Measurements from ENCODE around the gene ZSCAN26.
"Not testable (repeated sequence)": the region's sequence is repeated elsewhere in the genome, so short reads cannot be mapped to it uniquely, and the experiment has no call there.

ZSCAN26 gene

GRCh38 chr6:28257042-28257441 lies 9.9 kb upstream of the ZSCAN26 start:
- no peak for DNase-seq

GRCh38 chr6:28258877-28259777 lies 7.8 kb upstream of the ZSCAN26 start, which contains the start of gene NKAPL:
TSS of gene NKAPL (plus strand) at chr6:28259297. CDS start at chr6:28259372, 75 bp downstream.
- DNase-seq = no peak

- no peak for DNase-seq
Observed at GRCh38 chr6:28263922-28264321, 3.0 kb upstream of the ZSCAN26 start.

- DNase-seq = no peak
Observed at GRCh38 chr6:28264834-28265401, 2.0 kb upstream of the ZSCAN26 start.

GRCh38 chr6:28266563-28266961 lies 381 bp upstream of the ZSCAN26 start:
- no peak for DNase-seq

GRCh38 chr6:28267695-28268059 lies 734 bp downstream of the ZSCAN26 start:
- DNase-seq = no peak

GRCh38 chr6:28269492-28269891 lies 2.5 kb downstream of the ZSCAN26 start:
- DNase-seq = peak; percentile 55 to 63

- no peak for DNase-seq
Observed at GRCh38 chr6:28274888-28275287, 7.9 kb downstream of the ZSCAN26 start.

- no peak for DNase-seq
Observed at GRCh38 chr6:28277746-28278145, 10.8 kb downstream of the ZSCAN26 start.

GRCh38 chr6:28280595-28281287 lies 13.8 kb downstream of the ZSCAN26 start:
- DNase-seq = peak in 1 of 2 experiments; percentile 39

- DNase-seq = peak; percentile 81 to 84
Observed at GRCh38 chr6:28281288-28282064, 14.5 kb downstream of the ZSCAN26 start, which contains the start of gene PGBD1. TSS of gene PGBD1 (plus strand) at chr6:28281572. CDS start at chr6:28283814, 2,242 bp downstream.

- no peak for DNase-seq
Observed at GRCh38 chr6:28282926-28283325, 16.0 kb downstream of the ZSCAN26 start.

GRCh38 chr6:28291573-28291972 lies 24.6 kb downstream of the ZSCAN26 start:
- DNase-seq = no peak

GRCh38 chr6:28295326-28295725 lies 28.4 kb downstream of the ZSCAN26 start:
- DNase-seq = no peak

GRCh38 chr6:28296520-28297060 lies 29.6 kb downstream of the ZSCAN26 start:
- DNase-seq = no peak

GRCh38 chr6:28303570-28303969 lies 36.6 kb downstream of the ZSCAN26 start:
- DNase-seq = no peak

GRCh38 chr6:28306363-28306762 lies 39.4 kb downstream of the ZSCAN26 start:
- DNase-seq = not testable (repeated sequence)

- DNase-seq = no peak
Observed at GRCh38 chr6:28311139-28311823, 44.3 kb downstream of the ZSCAN26 start.

GRCh38 chr6:28312939-28313338 lies 46.0 kb downstream of the ZSCAN26 start:
- DNase-seq = no peak

GRCh38 chr6:28315628-28316027 lies 48.7 kb downstream of the ZSCAN26 start:
- DNase-seq = no peak

GRCh38 chr6:28317866-28318265 lies 50.9 kb downstream of the ZSCAN26 start:
- not testable (repeated sequence) for DNase-seq

- DNase-seq = no peak
Observed at GRCh38 chr6:28322661-28323060, 55.7 kb downstream of the ZSCAN26 start.
